Measurements from ENCODE around the gene MROH2A. TPM values are rescaled to one million over a fixed set of nuclear protein-coding genes. Genes with fewer than 3 reads are reported as not detected.

The MROH2A gene
- total and polyA plus RNA-seq, 4 donors: 0.80 TPM; not detected in 3

DNA sequence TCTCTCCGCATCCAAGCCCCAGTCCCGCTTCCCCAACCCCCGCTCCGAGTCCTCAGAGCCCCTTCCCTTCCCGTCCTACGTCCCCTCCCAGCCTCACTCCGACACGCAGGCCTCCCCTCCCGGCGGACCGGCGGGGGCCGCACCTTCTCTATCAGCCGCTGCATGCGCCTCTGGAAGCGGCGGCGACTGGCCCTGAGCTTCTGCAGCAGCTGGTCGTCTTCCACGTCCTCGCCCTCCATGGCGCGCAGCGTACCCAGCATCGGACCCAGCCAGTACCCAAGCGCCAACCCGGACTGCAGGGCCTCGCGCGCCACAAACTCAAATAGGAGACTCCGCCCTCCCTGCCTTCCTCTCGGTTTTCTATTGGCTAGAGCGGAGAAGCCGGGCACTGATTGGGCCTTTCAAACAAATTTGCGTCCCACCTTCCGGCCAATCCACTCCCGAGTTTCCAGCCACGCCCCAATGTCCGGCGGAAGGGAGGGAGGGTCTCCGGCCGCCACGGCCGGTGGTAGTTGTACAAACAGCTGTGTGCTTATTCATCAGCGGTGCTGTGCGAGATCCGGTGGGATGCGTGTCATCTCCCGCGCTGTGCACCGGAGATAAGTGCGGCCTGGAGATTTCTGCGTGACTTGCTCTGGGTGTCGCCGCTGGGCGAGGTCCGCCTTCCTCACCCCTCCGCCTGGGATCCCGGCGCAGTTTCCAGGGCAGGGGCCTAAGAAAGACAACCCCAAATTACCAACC lies 76.3 kb downstream of the MROH2A start, which contains the start of gene HJURP:
TSS of gene HJURP (minus strand) at position 295 of the 741 bp plus-strand sequence. CDS start at position 260, 35 bp downstream.
- DNase-seq (peak; percentile 96 to 98 (median 97)), ATAC-seq (ENCODE audit: insufficient read depth, low FRiP score) (peak; percentile 98)
- Histone ChIP-seq H3K4me3 (peak within 1 kb of the TSS; percentile 75), H3K9ac (ENCODE audit: insufficient read depth in 1 of 2, low read length in 2 of 2) (peak within 1 kb of the TSS; percentile 37 to 85), H3K4me1 (ENCODE audit: control insufficient read depth in 5 of 5, insufficient read depth in 5 of 5, low read length in 5 of 5) (peaks cover 3 to 26% (median 8%) of the 10 kb centered on the region in 5 donors), H3K9me3 (ENCODE audit: control insufficient read depth in 4 of 4, insufficient read depth in 3 of 4, low read length in 3 of 4) (no peaks in the 10 kb centered on the region), H3K36me3 (ENCODE audit: control insufficient read depth in 4 of 4, insufficient read depth in 4 of 4, low read length in 4 of 4) (peaks cover 0 to 11% (median 0%) of the 10 kb centered on the region in 4 donors), H3K27ac (ENCODE audit: low read depth in 1 of 2, low read length in 1 of 2) (peak within 1 kb of the TSS; percentile 59 to 61), H3K27me3 (ENCODE audit: control insufficient read depth in 3 of 3, insufficient read depth in 3 of 3, low read length in 2 of 3) (no peaks in the 10 kb centered on the region)
- 1% methylated on average over 60 of the region's 60 CpGs for WGBS, 2 donors
- TF ChIP-seq, protein P1, sequence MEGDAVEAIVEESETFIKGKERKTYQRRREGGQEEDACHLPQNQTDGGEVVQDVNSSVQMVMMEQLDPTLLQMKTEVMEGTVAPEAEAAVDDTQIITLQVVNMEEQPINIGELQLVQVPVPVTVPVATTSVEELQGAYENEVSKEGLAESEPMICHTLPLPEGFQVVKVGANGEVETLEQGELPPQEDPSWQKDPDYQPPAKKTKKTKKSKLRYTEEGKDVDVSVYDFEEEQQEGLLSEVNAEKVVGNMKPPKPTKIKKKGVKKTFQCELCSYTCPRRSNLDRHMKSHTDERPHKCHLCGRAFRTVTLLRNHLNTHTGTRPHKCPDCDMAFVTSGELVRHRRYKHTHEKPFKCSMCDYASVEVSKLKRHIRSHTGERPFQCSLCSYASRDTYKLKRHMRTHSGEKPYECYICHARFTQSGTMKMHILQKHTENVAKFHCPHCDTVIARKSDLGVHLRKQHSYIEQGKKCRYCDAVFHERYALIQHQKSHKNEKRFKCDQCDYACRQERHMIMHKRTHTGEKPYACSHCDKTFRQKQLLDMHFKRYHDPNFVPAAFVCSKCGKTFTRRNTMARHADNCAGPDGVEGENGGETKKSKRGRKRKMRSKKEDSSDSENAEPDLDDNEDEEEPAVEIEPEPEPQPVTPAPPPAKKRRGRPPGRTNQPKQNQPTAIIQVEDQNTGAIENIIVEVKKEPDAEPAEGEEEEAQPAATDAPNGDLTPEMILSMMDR (IDR thresholded peaks at IDR 0.05; ENCODE audit: control extremely low read depth, extremely low read depth): no peak

DNA sequence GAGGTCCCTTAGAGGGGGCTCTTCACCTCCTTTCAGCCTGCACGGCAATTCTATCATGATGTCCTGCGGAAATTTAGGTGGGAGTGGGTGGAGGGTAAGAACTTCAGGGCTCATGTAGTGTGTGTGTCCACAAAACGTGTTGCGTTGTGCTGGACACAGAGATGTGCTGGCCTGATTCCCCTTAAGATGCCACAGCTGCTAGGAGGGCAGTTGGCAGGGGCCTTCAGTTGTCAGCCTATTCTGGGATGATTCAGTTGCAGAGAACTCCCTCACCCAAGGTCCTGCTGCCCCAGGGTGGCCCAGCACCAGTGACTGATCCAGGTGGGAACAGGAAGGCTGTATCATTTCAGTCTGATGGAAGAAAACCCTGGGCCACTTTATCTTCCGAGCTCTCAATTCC lies 77.2 kb downstream of the MROH2A start:
- no peak for DNase-seq
- no peak overlapping the region for H3K4me3 ChIP-seq
- no peak overlapping the region for H3K27ac ChIP-seq (ENCODE audit: low read depth in 1 of 2, low read length in 1 of 2)
- H3K4me1 ChIP-seq (ENCODE audit: control insufficient read depth in 5 of 5, insufficient read depth in 5 of 5, low read length in 5 of 5): peaks cover 3 to 26% (median 8%) of the 10 kb centered on the region in 5 donors
- ATAC-seq (ENCODE audit: insufficient read depth, low FRiP score): no peak
- H3K27me3 ChIP-seq (ENCODE audit: control insufficient read depth in 3 of 3, insufficient read depth in 3 of 3, low read length in 2 of 3): no peaks in the 10 kb centered on the region
- WGBS, 2 donors: 87 to 90% methylated on average over 5 of the region's 5 CpGs
- TF ChIP-seq, protein P1 (IDR thresholded peaks at IDR 0.05; ENCODE audit: control extremely low read depth, extremely low read depth): no peak
- peaks cover 0 to 3% (median 0%) of the 10 kb centered on the region in 4 donors for H3K36me3 ChIP-seq (ENCODE audit: control insufficient read depth in 4 of 4, insufficient read depth in 4 of 4, low read length in 4 of 4)
- no peaks in the 10 kb centered on the region for H3K9me3 ChIP-seq (ENCODE audit: control insufficient read depth in 4 of 4, insufficient read depth in 3 of 4, low read length in 3 of 4)
- peak overlapping the region; percentile 18 to 85 for H3K9ac ChIP-seq (ENCODE audit: insufficient read depth in 1 of 2, low read length in 2 of 2)

DNA sequence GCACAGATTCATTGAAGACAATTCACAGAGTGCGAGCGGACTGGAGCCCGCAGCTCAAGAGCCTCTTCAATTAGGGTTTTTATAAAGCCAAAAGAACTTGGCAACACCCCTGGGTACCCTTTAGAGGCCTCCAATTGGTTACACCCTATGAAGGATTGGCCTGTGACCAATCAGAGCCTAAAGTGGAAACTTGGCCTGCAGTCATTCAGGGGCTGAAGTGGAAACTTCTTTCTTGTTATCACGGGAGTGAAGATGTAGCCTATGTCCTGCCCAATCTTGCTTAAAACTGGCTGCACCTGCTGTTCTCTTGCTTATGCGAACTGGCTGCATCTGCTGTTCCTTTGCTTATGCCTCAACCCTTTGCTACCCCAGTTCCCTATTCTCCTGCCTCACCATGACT lies 78.1 kb downstream of the MROH2A start:
- no peaks in the 10 kb centered on the region for H3K27me3 ChIP-seq (ENCODE audit: control insufficient read depth in 3 of 3, insufficient read depth in 3 of 3, low read length in 2 of 3)
- H3K9ac ChIP-seq (ENCODE audit: insufficient read depth in 1 of 2, low read length in 2 of 2): no peak overlapping the region
- H3K9me3 ChIP-seq (ENCODE audit: control insufficient read depth in 4 of 4, insufficient read depth in 3 of 4, low read length in 3 of 4): no peaks in the 10 kb centered on the region
- no peak overlapping the region for H3K4me3 ChIP-seq
- no peaks in the 10 kb centered on the region for H3K36me3 ChIP-seq (ENCODE audit: control insufficient read depth in 4 of 4, insufficient read depth in 4 of 4, low read length in 4 of 4)
- DNase-seq (no peak), ATAC-seq (ENCODE audit: insufficient read depth, low FRiP score) (no peak)
- WGBS, 2 donors: 90 to 93% methylated on average over 5 of the region's 5 CpGs
- TF ChIP-seq, protein P1 (IDR thresholded peaks at IDR 0.05; ENCODE audit: control extremely low read depth, extremely low read depth): no peak
- H3K27ac ChIP-seq (ENCODE audit: low read depth in 1 of 2, low read length in 1 of 2): no peak overlapping the region
- peaks cover 3 to 26% (median 8%) of the 10 kb centered on the region in 5 donors for H3K4me1 ChIP-seq (ENCODE audit: control insufficient read depth in 5 of 5, insufficient read depth in 5 of 5, low read length in 5 of 5)
